HG02798 (cell line): ENCODE measurements around the gene CLIP2.

ENCODE experiments used
- ATAC-seq: cut with Tn5 transposase; IDR thresholded peaks from one replicate; pipeline ENCODE4 v1.9.1; 2021; ENCODE audit warnings: mild to moderate bottlenecking; ENCODE audit not compliant: unreplicated experiment, poor library complexity

The CLIP2 gene

DNA sequence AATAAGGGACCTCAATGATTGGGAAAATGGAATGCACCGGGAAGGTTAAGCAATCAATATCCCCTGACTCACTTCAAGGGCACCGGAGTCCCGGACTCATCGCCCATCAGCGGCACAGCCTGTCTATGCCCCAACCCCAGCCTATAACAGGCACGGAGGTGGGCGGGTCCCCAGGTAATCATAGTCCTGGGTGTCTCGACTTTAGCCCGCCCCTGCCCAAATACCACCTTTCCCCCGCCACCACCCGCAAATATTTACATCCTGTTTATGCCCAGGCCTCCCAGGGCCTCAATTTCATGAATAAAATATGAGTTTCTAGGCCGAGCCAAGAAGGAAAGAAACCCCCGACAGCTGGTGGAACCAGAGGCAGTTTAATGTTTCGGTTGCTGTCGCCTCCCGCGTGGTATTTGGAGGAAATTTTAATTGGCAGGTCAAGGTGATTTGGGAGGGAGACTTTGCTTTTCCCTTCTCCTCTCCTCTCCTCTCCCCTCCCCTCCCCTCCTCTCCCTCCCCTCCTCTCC lies 19.4 kb upstream of the CLIP2 start:
- ATAC-seq: no peak

DNA sequence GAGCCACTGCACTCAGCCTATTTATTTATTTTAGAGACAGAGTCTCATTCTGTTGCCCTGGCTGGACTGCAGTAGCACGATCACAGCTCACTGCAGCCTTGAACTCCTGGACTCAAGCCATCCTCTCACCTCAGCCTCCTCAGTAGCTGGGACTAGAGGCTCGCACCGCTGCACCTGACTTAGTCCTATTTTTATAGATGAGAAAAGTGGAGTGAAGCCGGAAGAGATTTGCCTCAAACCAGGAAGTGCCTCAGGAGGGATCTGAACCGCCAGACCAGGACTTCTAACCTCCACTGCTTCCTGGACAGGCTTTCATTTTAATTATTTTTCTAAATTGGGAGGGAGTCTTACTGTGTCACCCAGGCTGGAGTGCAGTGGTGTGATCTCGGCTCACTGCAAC lies 17.5 kb upstream of the CLIP2 start:
- no peak for ATAC-seq

DNA sequence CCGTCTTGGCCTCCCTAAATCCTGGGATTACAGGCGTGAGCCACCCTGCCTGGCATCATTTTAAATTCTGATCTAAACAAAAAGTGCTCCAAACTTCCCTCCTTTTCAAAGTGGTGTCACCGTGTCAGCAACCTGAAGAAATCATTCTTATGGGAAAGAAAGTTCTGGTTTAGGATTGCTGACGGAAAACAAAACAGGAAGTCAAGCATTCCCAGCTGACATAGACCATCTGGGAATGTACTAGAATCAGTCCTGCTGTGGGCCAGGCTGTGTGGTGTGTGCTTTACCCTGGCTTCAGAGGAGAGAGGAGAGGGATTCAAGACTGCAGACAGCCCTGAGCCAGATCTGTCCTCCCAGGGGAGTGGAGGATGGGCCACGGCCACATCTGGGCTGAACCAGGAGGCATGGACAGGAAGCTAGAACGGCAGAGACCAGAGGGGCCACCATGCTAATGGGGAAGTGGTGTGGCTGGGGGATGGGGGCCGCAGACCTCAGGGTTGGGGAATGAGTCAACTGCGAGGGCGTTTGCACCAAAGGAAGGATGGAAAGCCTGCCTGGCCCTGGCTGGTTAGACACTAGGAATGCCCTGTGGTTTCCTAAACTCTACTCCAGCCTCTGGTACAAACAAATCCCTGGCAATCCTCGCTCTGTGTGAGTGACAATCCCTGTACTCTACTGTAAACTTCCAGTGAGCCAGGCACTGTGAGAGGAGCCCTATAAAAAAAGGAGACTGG lies 16.7 kb upstream of the CLIP2 start:
- ATAC-seq: peak; percentile 84

DNA sequence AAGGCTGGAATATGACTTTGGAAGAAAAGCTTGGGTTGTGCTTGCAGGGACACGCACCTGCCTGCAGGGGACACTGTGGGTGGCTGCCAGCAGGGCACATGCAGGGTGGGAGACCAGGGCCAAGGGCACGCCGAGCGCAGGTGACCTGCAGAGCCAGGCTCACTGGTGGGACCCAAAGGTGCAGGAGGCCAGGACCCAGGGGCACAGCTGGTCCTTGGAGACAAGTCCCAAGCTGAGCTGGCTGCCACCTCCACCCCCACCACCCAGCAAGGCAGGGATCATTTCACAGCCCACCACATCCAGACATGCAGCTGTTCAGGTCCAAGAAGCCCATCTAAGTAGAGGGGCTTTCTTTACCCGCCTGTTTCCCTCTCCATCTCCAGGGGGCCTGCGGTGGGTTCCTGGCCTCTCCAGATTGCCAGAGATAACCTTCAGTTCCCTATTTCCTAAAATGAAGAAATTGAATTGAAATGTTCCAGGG lies 13.8 kb upstream of the CLIP2 start:
- ATAC-seq: no peak

DNA sequence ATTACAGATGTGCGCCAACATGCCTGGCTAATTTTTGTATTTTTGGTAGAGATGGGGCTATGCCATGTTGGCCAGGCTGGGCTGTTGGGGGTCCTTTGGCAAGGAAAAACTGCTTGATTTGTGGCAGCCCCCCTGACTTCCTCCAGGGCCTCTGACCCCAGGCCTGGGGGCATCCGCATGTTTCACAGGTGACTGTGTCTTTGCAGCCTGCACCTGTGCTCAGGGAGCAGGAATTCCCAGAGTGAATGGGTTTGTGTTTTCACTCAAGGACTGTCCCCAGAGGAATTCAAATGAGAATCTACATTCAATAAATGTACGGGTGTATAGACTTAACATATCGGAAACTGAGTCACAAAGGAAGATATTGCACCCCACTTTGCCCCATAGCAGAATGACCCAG lies 11.6 kb upstream of the CLIP2 start:
- no peak for ATAC-seq

DNA sequence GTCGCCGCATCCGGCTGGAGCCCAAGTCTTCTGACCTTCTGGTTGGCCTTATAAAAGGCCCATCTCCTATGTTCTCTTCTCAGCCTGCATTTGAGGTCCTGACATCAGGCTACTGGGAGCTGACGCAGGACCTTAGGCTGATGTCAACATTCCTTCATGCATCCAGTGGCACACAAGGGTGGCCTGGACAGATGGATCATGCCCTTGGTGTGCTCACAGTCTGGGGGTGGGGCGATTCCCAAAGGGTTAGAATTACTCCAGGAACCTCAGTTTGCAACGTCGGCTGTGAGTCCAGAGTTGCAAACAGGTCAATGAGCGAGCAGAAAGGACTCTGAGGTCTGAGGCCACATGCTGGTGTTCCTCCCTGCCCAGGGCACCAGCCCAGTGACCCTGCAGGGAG lies 8.2 kb upstream of the CLIP2 start:
- no peak for ATAC-seq

DNA sequence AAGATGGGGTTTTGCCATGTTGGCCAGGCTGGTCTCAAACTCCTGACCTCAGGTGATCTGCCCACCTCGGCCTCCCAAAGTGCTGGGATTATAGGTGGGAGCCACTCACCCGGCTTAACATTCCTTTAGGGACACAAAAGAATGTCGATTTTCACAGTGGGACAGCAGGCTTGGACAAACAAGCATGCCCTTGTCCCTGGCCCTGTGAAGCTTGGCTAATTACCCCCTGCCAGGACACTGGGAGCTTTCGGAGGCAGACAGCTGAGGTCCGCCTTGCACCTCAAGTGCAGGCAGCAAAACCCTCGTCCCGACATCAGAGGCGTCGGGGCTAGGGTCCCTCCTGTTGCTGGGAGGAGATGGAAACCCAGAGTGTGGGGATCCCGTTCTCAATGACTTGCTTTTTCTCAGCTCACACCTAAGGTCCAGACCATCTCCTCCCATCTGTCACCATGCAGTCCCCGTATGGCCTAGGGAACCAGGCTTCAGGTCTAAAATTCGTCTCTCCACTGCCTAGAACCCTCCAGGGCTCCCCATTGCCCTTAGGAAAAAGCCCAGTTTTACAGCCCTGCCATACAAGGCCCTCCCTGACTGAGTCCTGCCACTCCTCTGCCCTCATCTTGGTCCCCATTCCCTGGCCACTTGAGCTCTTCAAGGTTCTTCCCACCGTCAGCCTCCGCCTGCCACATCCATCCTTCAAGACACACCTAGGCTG lies 6.3 kb upstream of the CLIP2 start:
- no peak for ATAC-seq

DNA sequence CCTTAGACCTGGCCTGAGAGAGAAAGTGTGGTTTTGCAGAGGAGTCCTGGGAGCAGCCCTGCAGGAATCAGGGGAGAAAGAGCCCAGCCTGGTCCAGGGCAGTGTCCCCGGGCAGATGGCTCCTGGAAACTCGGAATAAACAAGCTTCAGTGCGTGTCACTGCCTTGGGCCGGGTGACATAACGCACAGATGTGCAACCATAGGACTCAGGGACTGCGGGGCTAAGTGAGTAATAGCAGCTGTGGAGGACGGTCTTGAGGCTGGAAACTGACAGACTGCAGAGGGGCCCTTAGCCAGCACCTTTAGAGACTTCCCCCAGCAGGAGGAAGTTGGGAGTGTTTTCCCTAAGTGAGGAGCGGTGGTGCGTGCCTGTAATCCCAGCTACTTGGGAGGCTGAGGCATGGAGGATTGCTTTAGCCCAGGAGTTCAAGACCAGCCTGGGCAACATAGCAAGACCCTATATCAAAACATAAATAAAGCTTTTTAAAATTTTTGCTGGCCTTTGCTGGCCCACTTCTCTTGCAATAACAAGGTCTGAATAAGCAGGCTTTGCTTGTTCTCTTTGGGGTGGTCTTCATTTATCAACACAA lies 5.3 kb upstream of the CLIP2 start:
- no peak for ATAC-seq

DNA sequence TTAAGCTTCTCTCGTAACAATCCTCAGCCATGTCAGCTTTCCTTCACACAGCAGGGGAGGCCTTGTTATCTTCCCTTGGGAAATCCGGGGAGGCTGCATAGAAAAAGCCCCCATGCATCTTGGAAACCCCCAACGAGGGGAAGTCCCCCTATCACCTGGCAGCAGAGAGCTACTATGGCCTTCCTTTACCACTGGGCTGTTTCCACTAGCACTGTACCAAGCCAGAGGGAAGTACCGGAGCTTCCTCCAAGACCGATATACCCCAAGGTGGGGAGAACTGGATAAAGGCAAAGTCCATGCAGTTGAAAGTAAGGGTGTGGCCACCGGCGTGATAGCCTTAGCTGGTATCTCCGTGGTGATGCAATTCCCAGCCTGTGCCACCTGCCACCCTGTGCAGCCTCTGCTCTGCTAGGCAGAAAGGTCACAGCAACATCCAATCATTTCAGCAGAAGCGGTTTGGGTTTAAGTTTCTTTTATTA lies 4.4 kb upstream of the CLIP2 start:
- peak; percentile 36 for ATAC-seq

DNA sequence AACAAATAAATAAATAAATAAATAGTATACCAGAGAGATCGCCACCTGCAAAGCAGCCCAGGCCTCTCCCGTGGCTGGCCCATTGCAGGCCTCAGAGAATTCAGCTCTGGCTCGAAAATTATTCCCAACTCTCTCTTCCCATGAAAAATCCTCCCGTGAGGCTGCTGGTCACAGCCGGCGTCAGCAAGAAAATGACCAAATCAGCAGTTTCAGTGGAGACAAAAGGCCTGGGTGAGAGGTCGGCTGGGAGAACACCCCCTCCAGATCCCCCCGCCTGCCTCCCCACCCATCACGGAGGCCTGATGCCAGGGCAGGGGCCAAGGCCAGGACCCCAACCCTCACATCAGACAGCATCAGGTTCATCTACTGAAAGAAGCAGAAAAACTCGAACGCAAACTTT lies 3.1 kb upstream of the CLIP2 start:
- no peak for ATAC-seq

DNA sequence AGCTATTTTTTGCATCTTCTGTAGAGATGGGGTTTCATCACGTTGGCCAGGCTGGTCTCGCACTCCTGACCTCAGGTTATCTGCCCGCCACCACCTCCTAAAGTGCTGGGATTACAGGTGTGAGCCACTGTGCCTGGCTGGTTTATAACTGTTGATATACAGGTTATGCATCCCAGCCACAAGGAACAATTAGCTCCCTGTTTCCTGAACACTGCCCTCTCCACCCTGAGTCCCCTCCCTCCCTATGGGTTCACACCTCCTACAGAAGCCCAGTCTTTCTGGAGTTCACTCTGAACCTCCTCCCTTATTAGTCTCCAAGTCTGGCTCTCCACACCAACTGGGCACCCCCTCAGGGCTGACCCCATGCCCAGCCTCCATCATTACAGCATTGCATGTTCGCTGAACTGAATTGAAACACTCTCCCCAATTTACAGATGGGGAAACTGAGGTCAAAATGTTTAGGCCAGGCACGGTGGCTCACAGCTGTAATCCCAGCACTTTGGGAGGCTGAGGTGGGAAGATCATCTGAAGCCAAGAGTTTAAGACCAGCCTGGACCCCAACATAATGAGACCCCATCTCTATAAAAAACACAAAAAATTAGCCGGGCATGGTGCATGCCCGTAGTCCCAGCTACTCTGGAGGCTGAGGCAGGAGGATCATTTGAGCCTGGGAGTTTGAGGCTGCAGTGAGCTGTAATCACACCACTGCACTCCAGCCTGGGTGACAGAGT lies 1.7 kb upstream of the CLIP2 start:
- no peak for ATAC-seq

DNA sequence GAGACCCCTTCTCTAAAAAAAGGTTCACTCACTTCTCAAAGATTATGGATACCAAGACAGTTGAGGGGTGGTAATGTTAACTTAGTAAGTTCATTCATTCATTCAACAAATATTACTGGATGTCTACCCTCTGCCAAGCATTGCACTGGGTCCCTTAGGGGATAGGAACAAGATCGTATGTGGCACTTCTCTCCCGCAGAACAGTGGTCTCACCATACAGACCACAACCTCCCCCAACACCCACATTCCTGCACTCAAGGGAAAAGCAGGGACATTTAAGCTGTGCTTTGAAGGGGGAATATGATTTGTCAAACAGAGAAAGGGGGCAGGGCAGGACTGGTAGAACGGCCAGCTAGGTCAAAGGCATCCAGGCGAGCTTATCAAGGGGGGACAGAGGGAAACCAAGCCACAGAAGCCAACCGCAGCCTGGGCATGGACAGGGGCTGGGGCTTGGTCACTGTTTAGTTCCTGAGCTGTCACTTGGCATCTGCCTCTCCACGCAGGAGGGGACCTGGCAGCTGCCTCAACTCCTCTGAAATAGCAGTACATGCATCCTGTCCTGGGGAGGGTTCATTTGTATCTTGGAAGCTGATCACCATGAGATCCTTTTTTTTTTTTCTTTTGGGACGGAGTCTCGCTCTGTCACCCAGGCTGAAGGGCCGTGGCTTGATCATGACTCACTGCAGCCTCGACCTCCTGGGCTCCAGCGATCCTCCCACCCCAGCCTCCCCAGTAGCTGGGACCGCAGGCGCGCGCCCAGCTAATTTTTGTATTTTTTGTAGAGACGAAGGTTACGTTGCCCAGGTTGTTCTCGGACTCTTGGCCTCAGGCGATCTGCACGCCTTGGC lies 949 bp upstream of the CLIP2 start:
- ATAC-seq: no peak

DNA sequence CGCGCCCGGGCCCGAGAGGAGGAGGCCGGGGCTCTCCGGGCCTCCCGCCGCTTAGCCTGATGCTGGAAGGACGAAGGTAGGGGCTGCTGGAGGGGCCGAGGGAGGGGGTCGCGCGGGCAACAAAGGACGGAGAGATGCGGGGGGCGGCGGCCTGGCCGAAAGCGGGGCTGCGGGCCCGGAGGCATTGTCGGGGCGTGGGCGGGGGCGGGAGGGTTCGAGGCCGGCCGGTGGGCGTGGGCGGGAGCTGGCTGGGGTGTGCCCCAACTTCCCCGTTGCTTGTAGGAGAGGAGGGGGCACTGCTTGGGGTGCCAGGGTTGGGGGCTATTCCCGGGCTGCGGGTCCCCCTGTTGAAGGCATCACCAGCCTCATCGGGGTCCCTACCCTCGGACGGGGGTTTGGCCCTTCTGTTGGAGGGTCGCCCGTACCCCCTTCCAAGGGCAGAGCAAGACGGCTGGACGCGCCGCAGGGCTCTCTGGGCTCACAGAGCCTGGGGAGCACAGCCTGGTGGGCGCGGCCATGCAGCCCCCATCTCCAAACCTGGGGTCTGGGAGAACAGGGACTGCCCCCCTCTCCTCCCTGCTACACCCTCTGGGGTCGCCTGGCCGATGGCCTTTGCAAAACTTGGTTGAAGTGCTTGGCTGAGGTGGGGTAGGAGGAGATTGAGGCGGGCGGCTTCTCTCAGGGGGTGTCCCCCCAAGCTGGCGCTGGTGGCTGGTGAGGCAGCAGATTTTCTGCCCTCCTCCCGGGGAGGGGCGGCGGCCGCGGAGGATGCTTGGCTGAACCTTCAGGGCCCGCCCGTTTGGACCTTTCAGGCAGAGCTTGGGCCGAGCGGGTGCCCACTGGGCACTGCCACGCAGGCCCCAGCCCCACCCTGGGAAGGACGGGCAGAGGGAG lies 699 bp downstream of the CLIP2 start:
- no peak for ATAC-seq

DNA sequence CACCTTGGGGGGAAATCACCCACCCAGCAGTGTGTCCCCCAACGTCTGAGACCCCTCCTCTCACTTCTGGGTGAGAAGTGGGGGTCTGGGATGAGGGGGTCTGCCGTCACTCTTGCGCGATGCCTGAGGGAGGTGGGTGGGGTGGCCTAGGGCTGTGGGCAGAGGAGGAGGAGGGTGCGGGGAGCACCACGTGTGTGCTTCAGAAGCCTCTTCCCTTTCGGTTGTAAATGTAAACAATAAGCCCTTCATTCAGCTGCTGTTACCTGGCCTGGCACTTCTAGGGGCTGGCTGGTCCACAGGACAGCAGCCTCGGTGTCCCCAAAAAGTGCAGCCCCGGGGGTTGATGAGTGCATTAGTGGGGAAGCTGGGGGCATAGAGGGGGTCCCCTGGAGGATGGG lies 1.3 kb downstream of the CLIP2 start:
- no peak for ATAC-seq

DNA sequence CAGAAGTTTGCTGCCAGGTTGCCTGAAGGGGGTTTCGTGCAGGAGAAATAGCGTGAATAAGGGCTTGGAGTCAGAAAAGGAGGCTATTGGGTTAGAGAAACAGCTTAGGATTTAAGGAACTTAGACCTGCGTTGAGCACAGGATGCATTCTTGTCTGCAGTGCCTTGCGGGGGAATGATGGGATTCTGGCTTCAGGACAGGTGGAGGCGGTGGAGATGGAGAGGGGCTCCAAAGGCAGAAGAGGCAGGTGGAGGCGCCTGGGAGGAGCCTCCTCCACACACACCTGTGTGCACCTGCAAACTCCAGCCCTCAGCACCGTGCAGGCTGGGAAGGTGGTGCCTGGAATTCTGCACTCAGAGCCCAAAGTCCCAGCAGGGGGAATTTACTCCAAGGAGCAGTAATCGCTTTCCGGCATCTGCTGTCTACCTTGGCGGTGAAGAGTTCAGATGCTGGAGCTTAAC lies 1.8 kb downstream of the CLIP2 start:
- no peak for ATAC-seq

DNA sequence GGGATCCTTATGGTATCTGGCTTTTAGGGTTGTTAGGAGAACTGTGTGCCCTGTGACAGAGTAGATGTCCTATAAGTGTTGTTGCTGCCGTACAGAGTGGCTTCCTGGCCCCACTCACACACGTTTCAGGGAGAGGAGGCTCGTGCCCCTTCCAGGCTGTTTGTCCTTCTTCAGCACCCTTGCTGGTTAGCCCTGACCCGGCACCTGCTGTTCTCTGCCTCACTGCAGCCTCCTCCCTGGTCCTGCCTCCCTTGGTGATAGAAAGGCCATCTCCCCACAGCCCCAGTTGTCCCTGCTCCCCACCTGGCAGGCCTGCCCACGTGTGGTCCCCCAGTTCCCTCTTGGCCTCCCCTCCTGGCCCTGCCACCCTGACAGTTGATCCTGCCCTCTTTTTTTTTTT lies 2.3 kb downstream of the CLIP2 start:
- no peak for ATAC-seq

DNA sequence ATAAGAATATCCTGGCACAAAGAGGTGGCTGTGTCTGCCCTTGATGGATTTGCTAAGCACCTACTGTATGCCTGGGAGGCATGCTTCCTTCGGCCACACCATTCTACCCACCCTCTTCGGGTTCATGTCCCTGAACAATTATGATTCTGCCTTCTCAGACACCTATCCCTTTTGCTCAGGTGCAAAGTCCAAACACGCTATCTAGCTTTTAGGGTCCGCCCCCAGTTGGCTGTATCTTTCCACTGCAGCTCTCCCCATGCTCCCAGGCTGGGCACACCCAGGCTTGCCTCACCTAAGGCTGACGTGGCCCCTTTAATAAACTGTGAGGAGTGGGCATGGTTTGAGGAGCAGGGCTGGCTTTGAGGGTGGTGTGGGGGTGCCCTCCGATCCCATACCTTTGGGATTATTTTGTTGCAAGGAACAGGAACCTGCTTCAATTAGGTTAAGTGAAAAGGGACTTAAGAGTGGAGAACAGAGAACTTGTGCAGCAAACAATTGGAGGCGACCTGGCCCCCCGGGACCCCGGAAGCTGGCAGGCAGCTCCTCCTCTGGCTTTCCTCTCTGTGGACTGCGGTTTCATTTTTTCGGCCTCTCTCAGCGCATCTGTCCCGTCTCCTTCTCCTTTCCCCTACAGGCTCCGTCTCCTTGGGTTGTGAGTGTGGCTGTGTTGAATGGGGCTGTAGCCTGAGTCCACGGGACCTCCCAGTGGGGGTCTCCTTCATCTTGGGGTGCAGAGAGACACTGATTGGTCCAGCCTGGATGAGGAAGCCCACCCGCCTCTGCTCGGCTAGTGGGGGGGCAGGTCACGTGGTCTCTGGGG lies 3.8 kb downstream of the CLIP2 start:
- ATAC-seq: no peak

DNA sequence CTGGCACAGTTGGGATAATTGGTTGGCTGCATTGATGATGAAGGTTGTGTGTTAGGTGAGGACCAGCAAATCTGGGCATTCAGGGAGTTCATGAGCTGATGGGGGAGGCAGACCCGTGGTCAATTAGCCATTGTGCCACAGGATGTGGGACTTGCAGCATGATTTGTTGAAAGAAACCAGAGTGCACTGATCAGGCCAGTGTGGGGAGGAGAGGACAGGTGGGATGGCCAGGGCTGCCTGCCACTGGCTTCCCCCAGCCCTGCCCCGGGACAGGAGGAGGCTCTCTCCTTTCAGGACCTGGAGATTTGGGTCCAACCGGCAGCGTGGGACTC lies 4.3 kb downstream of the CLIP2 start:
- ATAC-seq: no peak
